ENCODE data around the gene MKI67.

Gene MKI67

GRCh38 chr10:128123846-128124245 lies 2.4 kb downstream of the MKI67 start:
- no peak for TF ChIP-seq CTCF (IDR thresholded peaks at IDR 0.05)

- no peak for TF ChIP-seq CTCF (IDR thresholded peaks at IDR 0.05)
These were observed 3.3 kb downstream of the MKI67 start for GRCh38 chr10:128122931-128123330.

- no peak for TF ChIP-seq CTCF (IDR thresholded peaks at IDR 0.05)
These were observed 4.3 kb downstream of the MKI67 start for GRCh38 chr10:128121750-128122412.

GRCh38 chr10:128116851-128117615 lies 9.2 kb downstream of the MKI67 start:
- TF ChIP-seq CTCF (IDR thresholded peaks at IDR 0.05), result no peak; the same call in 1 of the 2 replicates

GRCh38 chr10:128116187-128116586 lies 10.0 kb downstream of the MKI67 start:
- no peak for TF ChIP-seq CTCF (IDR thresholded peaks at IDR 0.05)

- no peak for TF ChIP-seq CTCF (IDR thresholded peaks at IDR 0.05)
These were observed 10.9 kb downstream of the MKI67 start for GRCh38 chr10:128115356-128115755.

- no peak for TF ChIP-seq CTCF (IDR thresholded peaks at IDR 0.05)
These were observed 11.3 kb downstream of the MKI67 start for GRCh38 chr10:128114901-128115300.
